HG03378 (cell line): ENCODE measurements around the gene TEX51.

Experiments used
- ATAC-seq: cut with Tn5 transposase; IDR thresholded peaks from one replicate; pipeline ENCODE4 v1.9.1; 2021; ENCODE audit warnings: mild to moderate bottlenecking, moderate library complexity; ENCODE audit not compliant: unreplicated experiment

TEX51 gene

DNA sequence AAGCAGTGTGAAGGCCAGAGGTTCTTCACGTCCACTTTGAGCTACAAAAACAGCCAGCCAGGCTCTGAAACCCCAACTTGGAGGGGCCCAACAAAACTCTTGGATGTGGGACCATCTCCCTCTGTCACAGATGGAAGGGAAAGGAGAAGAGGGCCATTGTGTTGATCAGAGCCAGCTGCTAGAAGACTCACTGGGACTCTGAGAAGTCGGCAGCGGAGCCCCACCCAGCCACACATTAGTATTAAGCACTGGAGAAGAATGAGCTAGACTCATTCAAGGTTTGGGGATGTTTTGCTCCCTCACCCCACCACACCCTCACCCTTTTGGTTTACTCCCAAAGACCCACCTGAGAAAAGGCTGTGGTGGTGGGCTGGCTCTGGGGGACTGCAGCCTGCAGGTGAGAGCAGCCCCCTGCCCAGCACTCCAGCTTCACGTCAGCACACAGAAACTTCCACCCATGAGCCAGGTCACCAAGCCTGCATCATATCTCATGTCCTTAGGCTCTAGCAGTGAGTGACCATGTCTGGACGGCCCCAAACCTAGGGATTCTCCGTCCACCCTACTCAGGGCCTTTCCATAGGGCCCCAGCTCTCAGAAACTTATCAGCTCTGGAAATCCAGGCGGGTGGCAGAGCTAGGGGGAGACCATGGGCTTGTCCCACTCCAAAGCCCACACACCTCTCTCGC, 12.6 kb downstream of the TEX51 start:
- ATAC-seq = no peak

- no peak for ATAC-seq
Observed at GRCh38 chr2:126912201-126912600, 13.5 kb downstream of the TEX51 start.

DNA sequence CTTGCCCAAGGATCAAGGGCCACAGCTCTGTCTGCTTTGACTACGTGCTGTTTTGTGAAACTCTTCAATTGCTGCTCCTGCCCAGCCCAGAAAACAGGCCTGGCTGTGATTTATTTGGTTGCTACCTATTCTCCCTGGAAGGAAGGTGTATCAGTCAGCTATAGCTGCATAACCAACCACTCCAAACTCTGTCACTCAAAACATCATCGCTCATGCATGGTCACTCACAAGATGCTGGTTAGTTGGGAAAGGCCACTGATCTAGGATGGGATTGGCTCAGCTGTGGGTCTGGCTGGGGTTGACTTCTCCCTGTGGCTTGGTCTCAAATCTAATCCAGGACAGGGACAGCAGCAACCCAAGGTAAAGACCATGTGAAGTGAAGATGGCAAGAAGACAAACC, 14.6 kb downstream of the TEX51 start:
- no peak for ATAC-seq

DNA sequence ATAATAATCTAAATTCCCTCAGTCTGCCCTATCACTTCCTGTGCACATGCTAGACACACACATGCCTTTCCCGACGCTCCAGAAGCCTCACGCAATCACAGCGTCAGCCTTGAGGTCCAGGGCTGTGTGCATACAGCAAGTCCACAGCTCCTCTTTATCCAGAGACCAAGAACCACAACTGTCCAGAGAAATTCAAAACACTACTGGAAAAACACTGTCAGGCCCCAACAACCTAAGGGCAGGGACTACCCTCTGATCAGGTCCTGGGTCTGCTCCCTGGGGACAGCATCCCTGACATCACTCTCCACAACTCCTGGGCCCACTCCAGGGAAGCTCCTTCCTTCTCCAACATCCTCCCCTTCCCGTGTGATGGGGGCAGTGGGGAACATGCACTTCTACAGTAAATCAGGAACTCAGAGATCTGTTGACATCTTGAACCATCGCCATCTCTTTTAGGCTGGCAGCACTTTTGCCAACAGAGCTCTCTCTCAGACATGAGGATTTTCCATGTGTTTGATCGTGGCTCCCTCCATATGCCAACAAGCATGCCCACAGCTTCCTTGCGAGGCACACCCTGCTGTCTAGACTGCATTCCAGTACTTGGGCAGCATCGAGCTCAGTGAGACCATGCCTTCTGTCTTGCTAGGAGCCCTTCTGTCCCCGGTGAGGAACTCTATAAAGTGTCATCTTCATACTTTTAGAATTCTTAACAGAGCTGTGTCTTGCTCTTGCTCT, 15.4 kb downstream of the TEX51 start:
- no peak for ATAC-seq

- no peak for ATAC-seq
Observed at GRCh38 chr2:126914811-126915500, 16.3 kb downstream of the TEX51 start.

- no peak for ATAC-seq
Observed at GRCh38 chr2:126915903-126916302, 17.2 kb downstream of the TEX51 start.

GRCh38 chr2:126916744-126917143, 18.1 kb downstream of the TEX51 start:
- ATAC-seq = no peak

GRCh38 chr2:126921066-126921465, 22.4 kb downstream of the TEX51 start:
- ATAC-seq = no peak

DNA sequence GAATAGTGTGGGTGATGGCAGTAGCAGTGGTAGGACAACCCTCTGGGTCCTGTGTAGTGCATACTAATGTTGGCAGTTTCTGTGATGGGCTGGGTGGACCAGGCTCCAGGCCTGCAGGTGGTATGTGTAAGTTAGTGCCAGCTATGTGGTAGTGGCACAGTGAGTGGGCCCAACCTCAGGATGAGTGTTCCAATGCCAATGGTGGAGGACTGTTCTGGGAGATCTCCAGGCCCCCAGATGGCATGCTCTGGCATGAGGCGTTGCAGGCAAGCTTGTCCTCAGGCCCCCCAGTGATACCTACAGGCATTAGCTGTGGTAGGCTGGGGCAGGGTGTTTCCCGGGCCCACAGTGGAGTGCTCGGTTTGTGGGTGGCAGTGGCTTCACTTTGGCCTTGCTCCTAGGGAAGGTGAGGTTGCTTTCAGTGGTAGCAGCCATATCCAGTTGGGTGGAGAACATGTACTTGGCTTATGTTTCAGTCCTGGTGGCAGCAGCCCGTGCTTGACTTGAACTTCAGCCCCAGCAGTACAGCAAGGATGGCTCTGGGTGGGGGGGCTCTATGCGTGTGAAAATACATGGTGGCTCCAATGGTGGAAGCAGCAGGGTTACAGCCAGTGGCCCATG, 32.4 kb downstream of the TEX51 start:
- ATAC-seq = no peak

DNA sequence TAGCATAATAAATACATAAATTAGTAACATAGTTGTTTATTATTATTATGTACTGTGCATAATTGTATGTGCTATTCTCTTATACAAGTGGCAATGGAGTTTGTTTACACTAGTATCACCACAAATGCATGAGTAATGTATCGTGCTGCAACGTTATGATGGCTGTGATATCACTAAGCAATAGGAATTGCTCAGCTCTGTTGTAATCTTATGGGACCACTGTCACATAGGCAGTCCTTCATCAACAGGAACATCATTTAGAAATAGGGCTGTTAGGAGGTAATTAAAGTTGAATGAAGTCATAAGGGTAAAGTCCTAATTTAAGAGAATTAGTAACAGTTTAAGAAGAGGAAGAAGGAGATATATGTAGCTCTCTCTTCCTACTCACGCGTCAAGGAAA, 33.8 kb downstream of the TEX51 start:
- ATAC-seq = no peak

DNA sequence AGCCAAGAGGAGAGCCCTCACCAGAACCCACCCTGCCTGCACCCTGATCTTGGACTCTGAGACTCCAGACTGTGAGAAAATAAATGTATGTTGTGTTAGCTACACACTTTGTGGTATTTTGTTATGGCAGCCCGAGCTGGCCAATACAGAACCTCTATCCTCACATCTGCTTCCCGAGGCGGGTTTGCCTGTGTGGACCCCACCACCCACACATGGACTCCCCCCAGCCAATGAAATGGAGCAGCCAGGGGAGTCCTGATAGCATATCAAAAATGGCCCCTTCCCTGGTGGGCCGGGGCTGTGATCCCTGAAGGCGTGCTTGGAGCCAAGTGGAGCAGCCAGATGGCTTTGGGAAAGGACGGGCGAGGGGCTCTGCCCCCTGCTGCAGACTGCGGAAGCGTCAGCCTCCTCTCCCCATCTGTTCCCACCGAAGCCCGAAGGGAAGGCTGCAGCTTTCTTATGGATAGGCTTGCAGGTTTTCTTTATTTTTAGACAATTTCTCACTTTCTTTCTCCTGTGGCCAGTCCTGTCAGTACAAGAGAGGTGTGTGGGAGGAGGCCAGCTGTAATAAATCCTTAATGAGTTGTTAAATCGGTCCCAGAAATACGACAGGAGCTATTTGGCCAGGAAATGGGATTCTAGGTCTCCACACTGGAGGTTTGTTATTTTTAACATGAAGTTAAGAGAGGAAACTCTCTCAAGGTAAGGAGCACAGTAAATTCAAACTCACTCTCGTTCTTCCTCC, 34.4 kb downstream of the TEX51 start:
- no peak for ATAC-seq

DNA sequence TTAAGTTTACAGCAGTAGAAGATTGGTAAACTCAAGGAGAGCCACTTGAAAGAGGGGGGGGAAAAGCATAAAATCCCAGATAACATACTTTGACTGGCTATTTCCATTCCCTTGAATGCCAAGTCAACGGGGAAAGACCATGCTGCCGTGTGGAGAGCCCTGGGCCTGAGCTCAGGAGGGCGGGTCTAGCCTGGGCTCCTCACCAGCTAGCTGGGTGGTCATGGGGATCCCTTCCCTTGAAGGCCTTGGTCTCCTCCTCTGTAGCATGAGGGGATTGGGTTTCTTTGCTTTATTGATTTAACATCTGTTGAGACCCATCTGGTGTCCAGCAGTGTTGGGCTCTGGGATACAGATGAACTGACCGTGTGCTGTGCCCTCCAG, 35.0 kb downstream of the TEX51 start:
- ATAC-seq = no peak

DNA sequence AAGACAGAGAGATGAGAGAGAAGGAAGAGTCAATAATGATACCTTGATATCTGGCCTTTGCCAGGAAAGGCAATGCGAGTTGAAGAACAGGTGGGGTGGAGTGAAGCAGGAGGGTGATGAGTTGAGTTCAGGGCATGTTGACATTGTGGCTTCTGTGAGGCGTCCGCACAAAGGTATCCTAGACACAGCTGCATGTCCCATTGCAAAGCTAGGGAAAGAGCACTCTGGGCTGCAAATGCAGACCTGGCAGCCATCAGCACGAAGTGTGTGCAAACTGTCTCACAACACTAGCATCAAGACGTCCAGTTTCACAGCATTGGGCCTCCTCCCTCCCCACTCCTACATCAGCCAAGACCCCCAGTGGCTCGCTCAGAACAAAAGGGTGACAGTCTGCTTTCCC, 36.1 kb downstream of the TEX51 start:
- ATAC-seq = no peak

- ATAC-seq = no peak
Observed at GRCh38 chr2:126935774-126936173, 37.1 kb downstream of the TEX51 start.

DNA sequence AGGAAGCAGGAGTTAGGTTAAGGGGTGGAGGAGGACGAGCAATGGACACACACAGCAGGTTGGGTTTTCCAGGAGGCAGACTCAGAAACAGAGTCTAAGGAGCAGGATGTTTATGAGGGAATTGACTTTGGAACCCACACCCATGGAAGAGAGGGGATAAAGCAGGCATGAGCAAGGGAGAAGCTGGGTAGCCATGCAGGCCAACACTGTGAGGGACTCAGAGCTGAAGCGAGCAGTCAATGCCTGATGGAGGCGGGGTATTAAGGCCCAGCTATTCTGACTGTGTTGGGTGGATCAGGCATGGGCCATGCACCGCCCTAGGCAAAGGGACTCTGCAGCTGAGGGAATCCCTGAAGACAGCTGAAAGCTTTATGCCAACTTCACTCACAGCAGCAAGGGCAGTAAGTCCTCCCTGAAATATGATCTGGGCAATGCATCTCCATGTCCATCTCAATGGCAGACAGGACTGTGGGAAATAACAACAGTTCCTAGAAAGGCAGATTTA, 37.6 kb downstream of the TEX51 start:
- no peak for ATAC-seq

DNA sequence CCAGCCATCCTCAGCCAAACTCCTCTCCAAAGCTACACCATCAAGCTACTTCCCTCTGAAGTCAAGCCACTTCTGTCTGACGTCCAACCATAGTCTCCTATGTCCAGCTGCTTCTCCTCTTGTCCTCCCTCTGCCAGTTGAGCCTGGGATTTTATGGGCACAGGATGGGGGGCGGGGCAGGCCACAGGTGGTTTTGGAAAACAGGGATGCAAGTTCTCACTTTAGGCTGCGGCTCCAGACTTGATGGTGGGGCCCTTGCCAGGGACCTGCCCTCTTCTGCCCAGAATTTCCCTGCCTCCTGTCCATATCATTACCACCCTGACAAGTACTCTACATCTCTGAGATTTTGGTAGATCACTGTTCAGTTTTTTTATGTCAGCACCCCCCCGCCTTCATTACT, 41.6 kb downstream of the TEX51 start:
- no peak for ATAC-seq

DNA sequence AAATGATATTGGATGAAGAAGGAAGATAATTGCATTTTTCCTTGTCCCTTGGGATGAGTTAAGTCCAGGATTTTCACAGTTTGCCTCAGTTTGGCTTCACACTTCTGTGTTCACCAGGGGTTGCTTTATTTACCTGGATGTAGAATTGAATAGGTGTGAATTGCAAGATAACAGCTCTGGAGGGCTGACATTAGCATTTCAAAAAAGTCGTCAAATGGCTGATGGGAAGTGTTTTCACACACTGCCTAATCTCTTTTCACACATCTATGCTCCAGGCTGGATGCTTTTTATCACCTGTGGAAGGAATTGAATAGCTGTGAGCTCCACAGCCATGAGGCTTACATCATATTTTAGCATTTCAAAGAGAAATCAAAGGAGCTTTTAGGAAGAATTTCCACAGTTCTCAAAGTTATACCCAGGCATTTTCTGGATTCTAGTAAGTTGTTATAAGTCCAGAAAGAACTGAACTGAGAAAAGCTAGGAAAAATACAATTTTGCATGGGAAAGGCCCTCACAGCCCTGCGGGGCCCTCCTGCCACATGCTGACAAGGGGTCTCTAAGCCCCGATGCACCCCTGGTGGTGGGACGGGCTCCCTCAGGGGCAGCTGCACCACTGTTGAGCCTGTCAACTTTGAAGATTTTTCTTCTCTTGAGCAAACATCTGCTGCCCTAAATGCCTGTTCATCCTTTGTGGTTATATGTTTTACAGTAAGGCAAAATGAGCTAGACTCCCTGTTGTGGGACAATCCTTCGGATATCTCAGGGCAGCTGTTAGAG, 43.9 kb downstream of the TEX51 start:
- ATAC-seq = no peak

DNA sequence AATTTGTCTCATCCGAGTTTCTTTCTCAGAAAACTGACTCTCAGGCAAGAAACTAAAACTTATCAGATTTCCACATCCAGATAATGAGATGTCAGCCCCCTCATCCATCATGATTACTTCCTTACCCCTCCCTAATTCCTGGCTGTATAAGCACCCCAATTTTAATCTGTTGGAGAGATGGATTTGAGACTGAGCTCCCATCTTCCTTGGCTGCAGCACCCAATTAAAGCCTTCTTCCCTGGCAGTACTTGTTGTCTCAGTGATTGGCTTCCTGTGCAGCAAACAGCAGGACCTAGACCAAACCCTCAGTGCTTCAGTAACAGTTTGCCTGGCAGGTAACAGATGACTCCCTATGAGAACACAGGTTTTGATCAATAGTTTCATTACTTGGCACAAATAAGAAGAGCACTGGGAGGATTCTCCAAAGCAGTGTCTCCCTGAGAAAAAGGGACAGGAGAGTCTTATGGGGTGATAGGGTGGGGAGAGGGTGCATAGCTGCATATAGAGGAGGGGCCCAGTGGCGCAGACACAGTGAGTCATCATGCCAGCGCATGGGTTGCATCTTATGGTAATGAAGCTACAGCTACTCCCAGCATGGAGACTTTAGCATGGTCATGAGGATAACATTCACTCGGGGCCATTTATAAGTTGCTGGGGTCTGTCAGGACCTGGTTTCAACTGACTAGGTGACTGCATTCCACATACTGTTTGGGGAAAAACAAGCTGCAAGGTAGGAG, 45.1 kb downstream of the TEX51 start:
- no peak for ATAC-seq

DNA sequence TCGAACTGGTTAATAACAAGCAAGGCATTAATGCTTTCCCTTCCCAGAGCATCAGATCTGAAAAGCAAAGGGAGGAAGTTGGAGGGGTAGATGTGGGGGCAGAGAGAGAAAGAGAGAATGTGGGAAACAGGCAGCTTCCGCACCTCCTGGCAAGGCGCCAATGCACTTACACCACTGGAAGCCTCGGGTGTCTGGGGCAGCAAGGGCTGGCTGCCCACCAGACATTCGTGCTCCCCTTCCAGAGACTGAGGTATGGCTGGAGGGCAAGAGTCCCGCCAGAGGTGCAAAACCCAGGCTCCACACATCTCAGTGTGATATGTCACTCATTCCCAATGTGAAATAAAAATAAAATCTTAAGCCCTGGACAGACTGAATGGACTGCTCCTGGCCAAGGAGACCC, 46.4 kb downstream of the TEX51 start:
- ATAC-seq = no peak
